T-helper 1 cell treated with Interleukin-12 subunit alpha and Interleukin-12 subunit beta and Interleukin-4 antibody, amounts not matched to agents 30 ng/mL and 1 ng/mL, for 36 hours (primary cell): ENCODE measurements around the gene FBXL13. TPM values are rescaled to one million over a fixed set of nuclear protein-coding genes. Genes with fewer than 3 reads are reported as not detected.
"Not testable (repeated sequence)": the region's sequence is repeated elsewhere in the genome, so short reads cannot be mapped to it uniquely, and the experiment has no call there.

Experiments used
- intact Hi-C: fragments of 100-400 bp; cut with micrococcal nuclease; formaldehyde crosslinking; loops from one replicate; pipeline ENCODE4 v1.15.1; 2024
- total RNA-seq: library from RNA; stranded (reverse); gene quantifications from 2 replicates; pipeline ENCODE4 v1.2.3, GENCODE V29; 2022

FBXL13 gene
- total RNA-seq, 1 donor from 2014 or later: 0.29 TPM

GRCh38 chr7:102988088-102988487 lies 86.5 kb downstream of the FBXL13 start:
- intact Hi-C loops: no loop called here

- intact Hi-C loops: no loop called here
Observed at GRCh38 chr7:102985176-102985783, 89.3 kb downstream of the FBXL13 start.

GRCh38 chr7:102983602-102984001 lies 91.0 kb downstream of the FBXL13 start:
- intact Hi-C loops: no loop called here

GRCh38 chr7:102982235-102982634 lies 92.4 kb downstream of the FBXL13 start:
- intact Hi-C loops: no loop called here

GRCh38 chr7:102981451-102981850 lies 93.1 kb downstream of the FBXL13 start:
- intact Hi-C loops: no loop called here

- intact Hi-C loops: no loop called here
Observed at GRCh38 chr7:102979670-102980069, 94.9 kb downstream of the FBXL13 start.

GRCh38 chr7:102978284-102978683 lies 96.3 kb downstream of the FBXL13 start:
- intact Hi-C loops: no loop called here

- intact Hi-C loops: not testable (repeated sequence)
Observed at GRCh38 chr7:102977586-102977985, 97.0 kb downstream of the FBXL13 start.

- intact Hi-C loops: no loop called here
Observed at GRCh38 chr7:102976493-102976892, 98.1 kb downstream of the FBXL13 start.

GRCh38 chr7:102975854-102976253 lies 98.7 kb downstream of the FBXL13 start:
- intact Hi-C loops: no loop called here

GRCh38 chr7:102974366-102975236 lies 100.0 kb downstream of the FBXL13 start:
- intact Hi-C loops: no loop called here

GRCh38 chr7:102973096-102973802 lies 101.3 kb downstream of the FBXL13 start:
- intact Hi-C loops: no loop called here

GRCh38 chr7:102967798-102968197 lies 106.8 kb downstream of the FBXL13 start:
- intact Hi-C loops: no loop called here

- intact Hi-C loops: no loop called here
Observed at GRCh38 chr7:102966465-102966864, 108.1 kb downstream of the FBXL13 start.

GRCh38 chr7:102961993-102962392 lies 112.6 kb downstream of the FBXL13 start:
- intact Hi-C loops: not testable (repeated sequence)

- intact Hi-C loops: not testable (repeated sequence)
Observed at GRCh38 chr7:102958004-102958403, 116.6 kb downstream of the FBXL13 start.

- intact Hi-C loops: not testable (repeated sequence)
Observed at GRCh38 chr7:102954359-102954758, 120.2 kb downstream of the FBXL13 start.

- intact Hi-C loops: no loop called here
Observed at GRCh38 chr7:102953406-102953805, 121.2 kb downstream of the FBXL13 start.

- intact Hi-C loops: no loop called here
Observed at GRCh38 chr7:102951839-102952238, 122.8 kb downstream of the FBXL13 start.

GRCh38 chr7:102944241-102944640 lies 130.4 kb downstream of the FBXL13 start:
- intact Hi-C loops: no loop called here

GRCh38 chr7:102943423-102944169 lies 131.0 kb downstream of the FBXL13 start:
- intact Hi-C loops: no loop called here
